Keratinocyte (primary cell): Measurements from ENCODE around the gene ACBD6. TPM values are rescaled to one million over a fixed set of nuclear protein-coding genes. Genes with fewer than 3 reads are reported as not detected.

Experiments used
- DNase-seq: peaks from one replicate; pipeline ENCODE4 v3.0.0-alpha.2; 2011; ENCODE audit warnings: low read depth, missing footprints, low spot score
- FAIRE-seq: peaks from 2 replicates; lab custom pipeline; 2011; peaks lifted over from hg19 to GRCh38; lab: Jason Lieb, UNC
- H2AFZ ChIP-seq: 2 replicates; pipeline ENCODE4 v1.6.0; 2012; ENCODE audit warnings: low read length, control low read depth, inconsistent platforms; ENCODE audit not compliant: control insufficient read depth
- H3K27ac ChIP-seq: 2 replicates; pipeline ENCODE4 v1.5.1; 2011; ENCODE audit warnings: low read length; ENCODE audit not compliant: control insufficient read depth, insufficient read depth
- H3K27me3 ChIP-seq: 3 replicates; pipeline ENCODE4 v1.6.0; 2011; ENCODE audit warnings: low read length; ENCODE audit not compliant: control insufficient read depth, insufficient read depth; ENCODE audit errors: extremely low read depth
- H3K36me3 ChIP-seq, 2 experiments: 2 replicates in 1 of 2; 3 replicates in 1 of 2; pipeline ENCODE4 v1.5.1; 2011; ENCODE audit warnings: low read length in 2 of 2, mild to moderate bottlenecking in 1 of 2; ENCODE audit not compliant: control insufficient read depth in 2 of 2, insufficient read depth in 2 of 2; ENCODE audit errors: extremely low read depth in 1 of 2
- H3K4me1 ChIP-seq: 3 replicates; pipeline ENCODE4 v1.5.1; 2011; ENCODE audit warnings: low read length; ENCODE audit not compliant: control insufficient read depth, insufficient read depth; ENCODE audit errors: extremely low read depth
- H3K4me2 ChIP-seq: 3 replicates; pipeline ENCODE4 v1.6.0; 2011; ENCODE audit warnings: low read depth, low read length; ENCODE audit not compliant: control insufficient read depth, insufficient read depth; ENCODE audit errors: extremely low read depth
- H3K4me3 ChIP-seq, 3 experiments: fragments of 200-600 bp in 1 of 3; sonication (generic) in 1 of 3; 2 replicates in 2 of 3; 3 replicates in 1 of 3; pipeline ENCODE4 v1.5.1; 2011 to 2016; ENCODE audit warnings: low read length in 3 of 3, mild to moderate bottlenecking in 3 of 3, control low read depth in 2 of 3, inconsistent platforms in 1 of 3, low read depth in 1 of 3, mixed read lengths in 1 of 3, mixed run types in 1 of 3, moderate library complexity in 1 of 3; ENCODE audit not compliant: control insufficient read depth in 2 of 3, insufficient read depth in 2 of 3; ENCODE audit errors: extremely low read depth in 1 of 3
- H3K79me2 ChIP-seq: 2 replicates; pipeline ENCODE4 v1.6.0; 2012; ENCODE audit warnings: low read length; ENCODE audit not compliant: control insufficient read depth, insufficient read depth
- H3K9ac ChIP-seq: 3 replicates; pipeline ENCODE4 v1.6.0; 2011; ENCODE audit warnings: low read length; ENCODE audit not compliant: control insufficient read depth, insufficient read depth; ENCODE audit errors: extremely low read depth
- H3K9me1 ChIP-seq: 3 replicates; pipeline ENCODE4 v1.6.0; 2011; ENCODE audit warnings: low read length; ENCODE audit not compliant: control insufficient read depth, insufficient read depth; ENCODE audit errors: extremely low read depth
- H3K9me3 ChIP-seq: 2 replicates; pipeline ENCODE4 v1.5.1; 2012; ENCODE audit warnings: low read depth, low read length; ENCODE audit not compliant: control insufficient read depth
- H4K20me1 ChIP-seq: 3 replicates; pipeline ENCODE4 v1.6.0; 2011; ENCODE audit warnings: low read length; ENCODE audit not compliant: control insufficient read depth, insufficient read depth; ENCODE audit errors: extremely low read depth
- EZH2 ChIP-seq: IDR thresholded peaks from one replicate; pipeline ENCODE4 v1.6.1; 2012; ENCODE audit warnings: inconsistent platforms, mild to moderate bottlenecking, low read length, moderate library complexity
- dilution Hi-C: fragments of 300-500 bp; cut with MboI; formaldehyde crosslinking; loops from one replicate; pipeline ENCODE4 v1.7.0; 2020; ENCODE audit warnings: low sequenced_read_pairs; ENCODE audit not compliant: extremely low pct_ligation_motif_present
- polyA plus RNA-seq, 5 experiments: library from polyadenylated mRNA; depleted of rRNA in 3 of 5; stranded (reverse) in 3 of 5; stranded (forward) in 1 of 5; unstranded in 1 of 5; fragments of >200 nt; gene quantifications; 1 replicate in 1 of 5; 2 replicates in 3 of 5; 3 replicates in 1 of 5; pipeline versions ENCODE4 v1.2.1 to v1.2.3, GENCODE V29; 2011 to 2012; ENCODE audit warnings: missing spikeins in 2 of 5, low read depth in 1 of 5, low replicate concordance in 1 of 5
- TF ChIP-seq, protein P1 (sequence below), 3 experiments: IDR thresholded peaks in 1 of 3; conservative IDR thresholded peaks in 1 of 3; optimal IDR thresholded peaks in 1 of 3; 2 replicates in 2 of 3; 3 replicates in 1 of 3; pipeline versions ENCODE3 to v1.5.1; 2011; ENCODE audit warnings: low read length in 3 of 3, mild to moderate bottlenecking in 3 of 3, moderate library complexity in 2 of 3, control low read depth in 1 of 3, inconsistent platforms in 1 of 3; ENCODE audit not compliant: insufficient read depth in 2 of 3; ENCODE audit errors: extremely low read depth in 1 of 3

ACBD6 gene
- polyA plus RNA-seq, 1 donor (not counting 4 experiments of a cell fraction or from before 2014, with no cell fraction given): 47.5 TPM

DNA sequence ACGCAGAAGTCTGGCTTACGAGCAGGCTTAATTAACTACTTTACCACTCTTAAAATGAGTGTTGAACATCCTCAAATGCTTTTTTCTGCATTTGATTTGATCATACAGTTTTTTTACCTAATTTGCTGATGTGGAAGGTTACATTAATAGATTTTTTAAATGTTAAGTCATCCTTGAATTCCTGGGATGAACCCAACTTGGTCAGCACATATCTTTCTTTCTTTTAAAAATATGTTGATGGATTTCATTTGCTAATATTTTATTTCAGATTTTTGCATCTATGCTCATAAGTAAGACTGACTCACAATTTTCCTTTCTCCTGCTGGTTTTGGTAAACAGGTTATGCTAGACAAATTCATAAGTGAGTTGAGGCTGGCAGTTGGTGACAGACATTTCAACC lies 189.5 kb downstream of the ACBD6 start:
- Histone ChIP-seq H3K36me3 (peaks cover 0 to 2% of the 10 kb centered on the region in 2 experiments), H3K4me3 (no peak overlapping the region), H3K9ac (no peak overlapping the region), H3K4me2 (no peak overlapping the region), H3K9me1 (no peaks in the 10 kb centered on the region), H3K27ac (no peak overlapping the region), H2AFZ (no peak overlapping the region), H3K27me3 (no peaks in the 10 kb centered on the region), H3K9me3 (no peaks in the 10 kb centered on the region), H4K20me1 (no peaks in the 10 kb centered on the region), H3K79me2 (no peaks in the 10 kb centered on the region), H3K4me1 (no peaks in the 10 kb centered on the region)
- DNase-seq: no peak
- no peak for FAIRE-seq
- TF ChIP-seq, protein P1, sequence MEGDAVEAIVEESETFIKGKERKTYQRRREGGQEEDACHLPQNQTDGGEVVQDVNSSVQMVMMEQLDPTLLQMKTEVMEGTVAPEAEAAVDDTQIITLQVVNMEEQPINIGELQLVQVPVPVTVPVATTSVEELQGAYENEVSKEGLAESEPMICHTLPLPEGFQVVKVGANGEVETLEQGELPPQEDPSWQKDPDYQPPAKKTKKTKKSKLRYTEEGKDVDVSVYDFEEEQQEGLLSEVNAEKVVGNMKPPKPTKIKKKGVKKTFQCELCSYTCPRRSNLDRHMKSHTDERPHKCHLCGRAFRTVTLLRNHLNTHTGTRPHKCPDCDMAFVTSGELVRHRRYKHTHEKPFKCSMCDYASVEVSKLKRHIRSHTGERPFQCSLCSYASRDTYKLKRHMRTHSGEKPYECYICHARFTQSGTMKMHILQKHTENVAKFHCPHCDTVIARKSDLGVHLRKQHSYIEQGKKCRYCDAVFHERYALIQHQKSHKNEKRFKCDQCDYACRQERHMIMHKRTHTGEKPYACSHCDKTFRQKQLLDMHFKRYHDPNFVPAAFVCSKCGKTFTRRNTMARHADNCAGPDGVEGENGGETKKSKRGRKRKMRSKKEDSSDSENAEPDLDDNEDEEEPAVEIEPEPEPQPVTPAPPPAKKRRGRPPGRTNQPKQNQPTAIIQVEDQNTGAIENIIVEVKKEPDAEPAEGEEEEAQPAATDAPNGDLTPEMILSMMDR (optimal IDR thresholded peaks at IDR 0.05 in 1 of 3, IDR thresholded peaks at IDR 0.05 in 1 of 3, conservative IDR thresholded peaks at IDR 0.05 in 1 of 3; ENCODE audit: extremely low read depth in 1 of 3, insufficient read depth in 2 of 3, low read length in 3 of 3): no peak
- TF ChIP-seq EZH2: no peak
- dilution Hi-C loops: no loop called here

DNA sequence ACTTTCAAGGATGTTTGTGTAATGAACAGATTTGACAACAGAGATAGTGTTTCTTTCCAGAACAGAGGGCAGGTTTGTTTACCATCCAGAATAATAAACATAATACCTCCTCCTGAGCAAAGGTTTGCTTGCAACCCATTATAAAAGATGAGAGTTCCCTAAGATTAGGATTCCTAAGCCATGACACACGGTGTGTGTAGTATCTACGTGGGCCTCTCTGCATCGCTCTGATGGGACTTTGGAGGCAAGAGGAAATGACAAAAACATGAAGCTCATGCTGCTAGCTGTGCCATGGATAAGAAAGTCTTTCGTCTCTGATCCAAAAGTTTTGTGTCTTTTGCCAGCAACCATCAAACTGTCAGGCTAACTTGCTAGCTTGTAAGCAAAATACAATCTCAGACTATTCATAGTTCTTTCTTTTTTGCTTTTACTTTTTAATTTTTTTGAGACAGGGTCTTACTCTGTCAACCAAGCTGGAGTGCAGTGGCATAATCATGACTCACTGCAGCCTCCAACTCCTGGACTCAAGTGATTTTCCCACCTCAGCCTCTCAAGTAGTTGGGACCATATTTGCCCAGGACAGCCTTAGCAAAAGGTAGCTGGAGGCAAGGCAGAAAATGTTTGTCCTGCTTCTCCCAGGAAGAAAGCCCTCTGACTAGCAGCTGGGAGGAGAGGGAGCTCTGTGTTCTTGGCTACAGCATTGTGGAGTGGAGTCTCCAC lies 191.2 kb downstream of the ACBD6 start:
- FAIRE-seq (no peak), DNase-seq (no peak)
- no peaks in the 10 kb centered on the region for H3K4me1 ChIP-seq
- H3K79me2 ChIP-seq: no peaks in the 10 kb centered on the region
- H3K27ac ChIP-seq: no peak overlapping the region
- H4K20me1 ChIP-seq: no peaks in the 10 kb centered on the region
- H2AFZ ChIP-seq: no peak overlapping the region
- no peaks in the 10 kb centered on the region for H3K27me3 ChIP-seq
- no peak overlapping the region for H3K9ac ChIP-seq
- dilution Hi-C loops: no loop called here
- H3K4me2 ChIP-seq: no peak overlapping the region
- H3K36me3 ChIP-seq: peaks cover 0 to 2% of the 10 kb centered on the region in 2 experiments
- no peaks in the 10 kb centered on the region for H3K9me3 ChIP-seq
- no peak overlapping the region for H3K4me3 ChIP-seq
- no peaks in the 10 kb centered on the region for H3K9me1 ChIP-seq
- TF ChIP-seq, protein P1 (optimal IDR thresholded peaks at IDR 0.05 in 1 of 3, IDR thresholded peaks at IDR 0.05 in 1 of 3, conservative IDR thresholded peaks at IDR 0.05 in 1 of 3; ENCODE audit: extremely low read depth in 1 of 3, insufficient read depth in 2 of 3, low read length in 3 of 3): no peak
- TF ChIP-seq EZH2: no peak
